Central memory CD4-positive, alpha-beta T cell (primary cell): ENCODE data around the gene IL23A.
"Not testable (repeated sequence)": the region's sequence is repeated elsewhere in the genome, so short reads cannot be mapped to it uniquely, and the experiment has no call there.

Experiments used
- DNase-seq: peaks from one replicate; pipeline ENCODE4 v3.0.0; 2022

The IL23A gene

DNA sequence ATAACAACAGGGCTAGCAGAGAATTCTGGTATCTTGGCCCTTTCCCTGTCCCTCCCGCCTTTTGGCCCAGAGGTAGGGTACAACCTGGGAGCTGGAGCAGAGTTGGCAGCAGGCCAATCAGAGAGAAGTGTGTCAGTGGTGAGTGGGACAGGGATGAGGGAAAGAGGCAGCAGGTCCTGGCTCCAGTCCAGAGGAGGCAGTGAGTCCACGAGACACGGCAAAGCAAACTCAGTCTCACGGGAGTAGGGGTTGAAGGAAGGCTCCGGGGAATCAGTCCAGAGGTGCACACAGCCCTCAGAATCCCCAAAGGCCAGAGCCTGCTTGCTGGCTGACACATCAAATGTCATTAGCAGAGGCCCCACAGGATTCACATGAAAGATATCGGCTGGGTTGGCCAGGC is 12.2 kb upstream of the IL23A start:
- DNase-seq = no peak

DNA sequence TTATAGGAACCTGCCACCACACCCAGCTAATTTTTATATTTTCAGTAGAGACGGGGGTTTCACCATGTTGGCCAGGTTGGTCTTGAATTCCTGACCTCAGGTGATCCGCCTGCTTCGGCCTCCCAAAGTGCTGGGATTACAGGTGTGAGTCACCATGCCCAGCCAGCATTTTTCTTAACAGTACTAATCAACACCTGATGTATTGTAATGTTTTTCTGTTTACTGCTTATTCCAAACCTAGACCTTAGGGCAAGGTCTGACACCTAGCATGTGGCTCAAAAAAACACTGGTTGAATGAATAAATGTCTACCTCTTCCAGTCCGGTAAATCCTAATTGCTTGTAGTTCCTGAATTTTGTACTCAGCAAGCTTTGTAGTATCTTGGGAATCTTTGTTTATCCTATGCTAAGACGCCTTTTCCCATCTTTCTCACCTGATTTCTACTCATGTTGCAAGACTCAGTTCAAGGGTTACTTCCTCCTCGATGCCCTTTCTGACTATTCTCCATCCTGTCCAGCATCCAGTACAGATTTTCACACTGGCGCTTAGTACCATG is 7.7 kb upstream of the IL23A start:
- no peak for DNase-seq

DNA sequence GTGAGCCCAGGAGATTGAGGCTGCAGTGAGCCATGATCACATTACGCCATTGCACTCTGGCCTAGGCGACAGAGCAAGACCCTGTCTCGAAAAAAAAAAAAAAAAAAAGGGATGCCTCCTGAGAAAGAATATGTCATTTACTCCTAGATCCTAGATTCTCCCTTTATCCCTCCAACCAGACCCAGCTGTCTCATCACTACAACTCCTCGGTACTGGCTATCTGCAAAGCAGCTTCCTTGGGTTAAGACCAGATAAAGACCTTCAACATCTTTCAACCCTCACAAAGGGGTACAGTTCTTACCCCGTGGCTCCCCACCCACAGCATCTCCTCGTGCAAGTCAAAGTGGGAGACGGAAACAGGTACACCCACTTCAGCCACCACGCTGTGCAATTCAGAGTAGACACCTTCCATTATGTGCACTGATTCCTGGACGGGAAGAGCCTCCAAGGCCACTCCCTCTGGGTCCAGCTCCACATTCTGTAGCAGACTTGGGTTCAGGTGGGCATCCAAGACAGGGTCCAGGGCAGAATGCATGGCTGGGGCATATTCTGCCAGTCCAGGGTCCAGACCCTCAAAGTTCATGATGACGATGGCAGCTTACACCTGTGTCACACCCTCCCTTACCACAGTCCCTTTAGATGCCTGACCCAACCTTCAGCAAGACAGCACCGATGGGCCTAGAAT is 6.0 kb upstream of the IL23A start:
- DNase-seq = no peak

DNA sequence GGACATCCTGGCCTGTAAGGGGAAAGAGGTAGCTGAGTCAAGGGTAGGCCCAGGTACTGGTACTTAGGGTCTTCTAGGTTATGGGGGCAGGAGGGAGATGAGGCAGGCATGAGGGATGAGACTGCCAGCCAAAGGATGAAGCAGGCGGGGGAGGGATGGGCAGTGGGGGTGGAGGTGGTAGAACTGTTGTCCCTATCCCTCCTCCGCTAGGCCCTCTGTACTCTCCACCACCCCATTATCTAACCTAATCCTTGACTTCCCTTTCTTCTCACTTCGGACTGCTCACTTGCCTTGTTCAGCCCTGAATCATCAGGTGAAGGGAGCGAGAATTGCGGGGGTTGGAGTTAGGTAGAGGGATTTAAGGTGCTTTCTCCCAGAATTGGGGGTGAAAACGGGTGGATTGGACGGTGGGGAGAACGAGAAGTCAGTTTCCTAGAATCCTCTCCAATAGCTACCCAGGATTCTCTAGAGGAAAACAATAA is 5.4 kb upstream of the IL23A start:
- DNase-seq = no peak

DNA sequence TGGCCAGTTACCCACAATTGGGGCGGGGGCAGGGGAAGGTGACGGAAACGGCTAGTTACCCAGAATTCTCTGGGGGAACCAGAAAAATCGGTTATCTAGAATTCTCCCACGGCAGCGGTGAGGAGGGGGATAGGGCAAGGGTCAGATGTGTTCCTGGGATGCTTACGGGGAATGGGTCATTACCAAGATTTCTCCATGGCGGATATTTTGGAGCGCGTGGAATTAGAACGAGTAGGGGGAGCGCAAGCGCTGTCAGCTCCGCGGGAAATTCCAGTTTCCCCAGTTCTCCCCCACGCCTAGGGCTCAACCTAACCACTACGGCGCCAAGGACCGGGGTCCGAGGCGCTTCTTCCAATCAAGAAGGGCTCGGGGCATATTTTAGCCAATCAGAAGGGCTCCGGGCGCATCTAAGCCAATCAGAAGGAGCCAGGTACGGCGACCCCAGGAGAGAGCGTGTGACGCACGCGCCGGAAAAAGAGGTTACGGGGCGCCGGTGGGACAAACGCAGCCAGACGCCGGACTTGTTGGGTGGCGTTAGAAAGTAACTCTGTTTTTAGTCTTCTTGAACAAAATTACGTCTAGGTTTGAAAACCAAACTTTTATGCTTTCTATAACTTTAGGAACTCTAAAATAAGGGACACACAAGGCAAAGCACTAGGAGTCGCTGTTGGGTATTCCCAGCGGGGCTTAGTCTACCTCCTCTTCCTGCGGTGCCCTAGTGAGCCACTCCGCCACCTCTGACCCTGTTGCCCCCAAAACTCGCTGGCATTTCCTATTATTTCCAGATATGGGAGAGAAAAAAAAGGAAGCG is 4.8 kb upstream of the IL23A start, which contains the start of gene PAN2:
Gene PAN2 (minus strand): TSS at position 322 of the 811 bp plus-strand sequence. CDS start 906 bp downstream, outside the sequence.
- peak; percentile 95 for DNase-seq

DNA sequence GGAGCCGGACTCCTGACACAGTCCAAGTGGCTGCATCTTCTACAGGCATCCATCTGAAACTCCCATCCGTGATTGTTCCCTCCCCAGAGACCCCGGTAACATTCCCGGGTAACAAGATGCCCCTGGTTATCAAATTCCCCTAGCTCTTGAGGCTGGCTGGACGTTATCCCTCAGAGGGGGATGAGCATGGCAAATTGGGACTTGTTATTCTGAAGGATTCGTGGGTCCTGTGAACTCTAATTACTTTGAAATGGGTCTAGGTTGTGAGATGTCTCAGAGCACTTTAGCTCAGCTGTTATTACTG is 4.2 kb upstream of the IL23A start:
- DNase-seq = no peak

DNA sequence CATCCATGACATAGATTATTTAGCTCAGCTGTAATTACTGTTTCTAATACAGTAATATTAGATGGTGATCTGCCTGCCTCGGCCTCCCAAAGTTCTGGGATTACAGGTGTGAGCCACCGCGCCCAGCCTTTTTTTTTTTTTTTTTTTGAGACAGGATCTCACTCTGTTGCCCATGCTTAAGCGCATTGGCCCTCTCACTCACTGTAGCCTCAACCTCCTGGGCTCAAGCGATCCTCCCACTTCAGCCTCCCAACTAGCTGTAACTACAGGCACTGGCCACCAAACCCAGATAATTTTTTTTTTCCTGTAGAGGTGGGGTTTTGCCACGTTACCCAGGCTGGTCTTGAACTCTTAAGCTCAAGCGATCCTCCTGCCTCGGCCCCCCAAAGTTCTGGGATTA is 3.2 kb upstream of the IL23A start:
- not testable (repeated sequence) for DNase-seq

DNA sequence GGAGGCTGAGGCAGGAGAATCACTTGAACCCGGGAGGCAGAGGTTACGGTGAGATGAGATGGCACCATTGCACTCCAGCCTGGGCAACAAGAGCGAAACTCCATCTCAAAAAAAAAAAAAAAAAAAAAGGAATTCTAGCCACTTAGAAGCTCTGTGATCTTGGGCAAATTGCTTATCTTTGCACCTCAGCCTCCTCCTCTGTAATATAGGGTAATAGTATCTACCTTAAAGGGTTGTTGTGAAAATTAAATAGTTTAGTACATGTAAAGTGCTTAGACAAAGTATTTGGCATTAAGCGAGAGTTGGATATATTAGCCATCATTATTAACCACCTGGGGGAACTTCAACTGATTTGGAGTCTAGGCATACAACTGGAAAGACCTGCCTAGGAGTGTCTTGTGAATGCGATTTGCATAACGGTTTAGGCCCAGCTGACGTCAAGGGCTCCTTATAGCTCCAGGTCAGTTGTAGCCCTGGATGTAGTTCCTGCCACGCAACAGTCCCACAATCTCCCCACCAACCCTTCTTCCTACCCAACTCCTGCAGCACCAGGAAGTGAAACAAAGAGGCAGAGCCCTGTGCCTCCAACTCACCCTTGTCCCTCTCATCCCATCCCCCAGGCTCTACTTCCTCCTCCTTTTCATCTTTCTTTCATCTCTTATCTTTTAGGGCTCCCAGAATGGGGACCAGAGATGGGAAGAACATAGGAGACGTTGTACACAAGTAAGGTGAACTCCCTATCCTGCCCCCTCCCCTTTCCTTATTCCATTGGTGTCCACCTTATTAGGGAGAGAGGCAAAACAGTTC is 2.1 kb upstream of the IL23A start:
- no peak for DNase-seq

DNA sequence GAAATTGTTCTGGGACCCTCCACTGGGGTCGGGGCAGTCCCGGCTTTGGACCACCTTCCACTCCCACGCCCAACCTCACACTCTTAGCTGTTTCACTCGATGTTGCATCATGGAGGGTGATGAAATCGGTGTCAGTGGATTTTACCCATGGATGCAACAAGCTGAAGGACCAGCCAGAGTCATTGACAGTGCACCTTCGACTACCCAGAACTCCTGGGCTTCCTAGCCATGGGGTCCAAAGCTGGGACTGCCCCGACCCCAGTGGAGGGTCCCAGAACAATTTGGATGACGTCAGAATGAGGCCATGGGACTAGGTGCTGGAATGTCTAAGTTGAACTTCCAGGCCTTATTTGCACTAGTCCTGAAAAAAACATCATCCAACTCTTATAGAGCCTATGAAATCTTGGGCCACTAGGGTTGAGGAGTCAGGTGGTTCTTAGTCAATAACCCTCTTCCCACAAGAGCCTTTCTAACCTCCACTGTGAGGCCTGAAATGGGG is 882 bp upstream of the IL23A start:
- DNase-seq = no peak

DNA sequence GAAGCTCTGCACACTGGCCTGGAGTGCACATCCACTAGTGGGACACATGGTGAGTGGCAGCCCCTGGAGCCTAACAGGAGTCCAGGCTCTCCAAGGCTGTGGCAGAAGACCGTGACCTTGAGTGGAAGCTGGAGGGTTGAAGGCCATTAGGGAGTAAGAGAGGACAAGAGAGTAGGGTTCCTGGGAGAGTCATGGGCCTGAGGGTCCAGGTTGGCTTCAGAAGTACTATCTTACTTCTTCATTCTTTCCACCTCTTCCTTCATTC is 406 bp downstream of the IL23A start:
- no peak for DNase-seq

DNA sequence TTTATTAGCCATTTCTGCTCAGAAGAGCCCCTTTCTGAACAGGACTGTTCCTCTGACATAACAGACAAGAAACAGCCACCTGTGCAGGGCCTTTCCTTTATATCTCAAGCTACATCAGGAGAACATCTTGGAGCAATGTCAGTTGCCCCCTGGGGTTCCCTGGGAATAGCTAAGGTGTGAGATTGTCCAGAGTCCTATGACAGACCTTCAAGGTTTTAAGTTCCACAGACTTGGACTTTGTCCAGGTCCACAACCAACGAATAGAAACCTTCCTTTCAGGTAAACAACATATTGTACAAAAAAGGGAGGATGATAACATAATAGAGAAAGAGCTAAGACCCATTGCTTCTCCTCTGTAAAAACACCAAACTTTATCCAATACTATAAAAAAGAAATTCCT is 2.9 kb downstream of the IL23A start:
- no peak for DNase-seq

DNA sequence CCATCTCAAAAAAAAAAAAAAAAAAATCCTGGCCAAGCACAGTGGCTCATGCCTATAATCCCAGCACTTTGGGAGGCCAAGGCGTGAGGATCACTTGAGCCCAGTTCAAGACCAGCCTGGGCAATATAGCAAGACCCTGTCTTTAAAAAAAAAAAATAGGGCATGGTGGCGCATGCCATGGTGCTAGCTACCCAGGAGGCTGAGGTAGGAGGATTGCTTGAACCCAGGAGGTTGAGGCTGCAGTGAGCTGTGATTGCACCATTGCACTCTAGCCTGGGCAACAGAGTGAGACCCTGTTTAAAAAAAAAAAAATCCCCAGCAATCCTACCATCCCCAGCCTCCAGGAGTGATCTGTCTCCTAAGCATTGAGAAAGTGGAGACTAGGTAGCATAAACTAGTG is 3.6 kb downstream of the IL23A start:
- not testable (repeated sequence) for DNase-seq

DNA sequence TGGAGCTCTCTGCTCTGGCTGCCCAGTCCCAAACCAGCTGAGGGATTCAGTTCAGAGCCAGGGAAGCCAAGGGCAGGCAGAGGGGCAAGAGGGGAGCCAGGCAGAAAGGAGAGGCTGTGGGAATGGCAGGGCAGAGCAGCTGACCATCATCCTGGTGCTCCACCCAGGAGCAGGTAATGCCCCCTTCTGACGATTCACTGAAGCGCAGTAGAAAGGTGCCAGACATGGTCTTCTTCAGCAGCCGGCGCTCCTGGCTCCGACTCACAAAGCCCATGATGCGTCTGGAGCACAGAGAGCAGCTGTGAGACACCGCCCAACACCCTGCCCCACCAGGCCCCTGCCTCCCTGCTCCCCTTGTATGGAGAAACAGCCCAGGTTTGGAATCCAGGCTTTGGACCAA is 8.0 kb downstream of the IL23A start:
- DNase-seq = no peak

DNA sequence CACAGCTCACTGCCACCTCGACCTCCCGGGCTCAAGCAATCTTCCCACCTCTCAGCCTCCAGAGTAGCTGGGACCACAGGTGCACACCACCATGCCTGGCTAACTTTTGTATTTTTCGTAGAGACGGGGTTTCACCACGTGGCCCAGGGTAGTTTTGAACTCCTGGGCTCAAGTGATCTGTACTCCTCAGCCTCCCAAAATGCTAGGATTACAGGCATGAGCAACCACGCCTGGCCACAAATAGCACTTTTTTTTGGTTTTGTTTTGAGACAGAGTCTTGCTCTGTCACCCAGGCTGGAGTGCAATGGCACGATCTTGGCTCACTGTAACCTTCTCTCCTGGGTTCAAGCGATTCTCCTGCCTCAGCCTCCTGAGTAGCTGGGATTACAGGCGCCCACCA is 8.6 kb downstream of the IL23A start:
- DNase-seq = not testable (repeated sequence)

DNA sequence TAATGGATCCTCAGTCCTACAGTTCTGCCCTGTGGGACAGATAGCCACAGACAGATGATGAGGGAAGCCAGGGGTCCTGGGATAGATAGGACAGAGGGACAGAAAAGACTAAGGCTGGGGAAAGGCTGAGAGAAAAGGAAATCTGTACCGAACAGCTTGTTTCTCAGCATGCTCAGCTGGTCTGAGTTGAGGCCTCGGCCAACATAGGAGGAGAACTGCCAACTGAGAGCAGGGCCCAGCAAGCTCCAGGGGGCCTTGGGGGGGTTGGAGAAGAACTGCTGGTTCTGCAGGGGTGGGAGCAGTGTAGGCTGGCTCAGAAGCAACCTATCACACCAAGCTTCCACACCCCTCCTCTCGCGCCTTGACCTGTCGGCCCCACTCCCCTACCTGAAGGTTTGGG is 10.1 kb downstream of the IL23A start:
- DNase-seq = no peak

DNA sequence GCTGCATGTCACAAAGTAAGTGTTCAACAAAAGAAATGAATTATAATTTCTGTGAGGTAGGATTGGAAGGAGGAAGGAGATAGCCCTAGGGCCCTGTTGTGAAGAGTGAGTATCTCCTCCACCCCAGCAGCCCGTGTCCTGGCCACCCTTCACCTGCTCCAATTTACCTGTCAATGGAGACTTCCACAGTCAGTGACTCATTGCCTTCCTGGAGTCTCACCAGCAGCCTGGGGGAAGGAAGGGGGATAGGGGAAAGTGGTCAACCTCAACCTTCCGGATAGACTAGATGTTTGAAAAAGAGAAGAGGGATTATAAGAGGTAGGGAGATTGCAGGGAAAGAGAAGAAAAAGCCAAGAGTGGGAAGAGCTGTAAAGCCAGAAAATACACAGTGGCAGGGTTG is 12.0 kb downstream of the IL23A start:
- no peak for DNase-seq

DNA sequence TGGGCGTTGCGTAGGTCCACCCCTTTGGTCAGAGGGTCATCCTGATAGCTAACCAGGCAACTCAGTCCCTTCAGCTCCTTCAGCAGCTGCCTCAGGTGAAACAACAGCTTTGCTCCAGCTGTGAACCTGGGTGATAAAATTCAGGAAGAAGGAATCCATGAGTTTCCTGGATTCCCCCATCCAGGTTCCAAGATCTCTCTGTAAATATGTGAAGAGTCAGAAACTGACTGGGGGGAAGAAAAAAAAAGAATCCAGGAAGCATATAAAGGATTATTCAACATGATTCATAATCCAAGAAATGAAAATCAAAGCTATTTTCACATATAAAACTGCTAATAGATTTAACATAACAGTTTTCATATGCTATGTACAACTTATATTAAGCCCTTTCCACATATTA is 12.6 kb downstream of the IL23A start:
- no peak for DNase-seq

DNA sequence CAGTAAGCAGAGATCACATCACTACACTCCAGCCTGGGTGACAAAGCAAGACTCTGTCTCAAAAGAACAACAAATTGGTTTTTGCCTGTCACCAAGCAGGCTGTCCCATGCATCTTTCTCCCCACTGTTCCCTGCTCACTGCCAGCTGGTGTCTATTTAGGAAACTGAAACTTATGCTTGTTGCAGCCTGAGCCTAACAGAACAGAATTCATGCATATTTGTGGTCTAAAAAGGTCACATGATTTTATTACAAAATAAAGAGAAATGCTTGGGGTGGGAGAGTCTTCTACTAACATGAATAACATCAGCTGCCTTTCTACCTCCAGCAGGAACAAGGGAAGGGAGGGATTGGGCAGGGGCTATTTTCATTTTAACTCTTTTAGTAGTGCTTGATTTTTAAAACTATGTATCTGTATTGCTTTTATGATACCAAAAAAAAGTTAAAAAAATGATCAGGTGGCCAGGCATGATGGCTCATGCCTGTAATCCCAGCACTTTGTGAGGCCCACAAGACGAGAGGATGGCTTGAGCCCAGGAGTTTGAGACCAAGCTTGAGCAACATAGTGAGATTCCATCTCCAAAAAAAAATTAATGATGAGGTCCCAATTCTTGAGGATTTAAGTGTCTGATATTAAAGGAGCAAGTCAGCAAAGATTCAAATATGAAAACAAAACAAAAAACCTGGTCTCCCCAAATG is 20.3 kb downstream of the IL23A start:
- no peak for DNase-seq

DNA sequence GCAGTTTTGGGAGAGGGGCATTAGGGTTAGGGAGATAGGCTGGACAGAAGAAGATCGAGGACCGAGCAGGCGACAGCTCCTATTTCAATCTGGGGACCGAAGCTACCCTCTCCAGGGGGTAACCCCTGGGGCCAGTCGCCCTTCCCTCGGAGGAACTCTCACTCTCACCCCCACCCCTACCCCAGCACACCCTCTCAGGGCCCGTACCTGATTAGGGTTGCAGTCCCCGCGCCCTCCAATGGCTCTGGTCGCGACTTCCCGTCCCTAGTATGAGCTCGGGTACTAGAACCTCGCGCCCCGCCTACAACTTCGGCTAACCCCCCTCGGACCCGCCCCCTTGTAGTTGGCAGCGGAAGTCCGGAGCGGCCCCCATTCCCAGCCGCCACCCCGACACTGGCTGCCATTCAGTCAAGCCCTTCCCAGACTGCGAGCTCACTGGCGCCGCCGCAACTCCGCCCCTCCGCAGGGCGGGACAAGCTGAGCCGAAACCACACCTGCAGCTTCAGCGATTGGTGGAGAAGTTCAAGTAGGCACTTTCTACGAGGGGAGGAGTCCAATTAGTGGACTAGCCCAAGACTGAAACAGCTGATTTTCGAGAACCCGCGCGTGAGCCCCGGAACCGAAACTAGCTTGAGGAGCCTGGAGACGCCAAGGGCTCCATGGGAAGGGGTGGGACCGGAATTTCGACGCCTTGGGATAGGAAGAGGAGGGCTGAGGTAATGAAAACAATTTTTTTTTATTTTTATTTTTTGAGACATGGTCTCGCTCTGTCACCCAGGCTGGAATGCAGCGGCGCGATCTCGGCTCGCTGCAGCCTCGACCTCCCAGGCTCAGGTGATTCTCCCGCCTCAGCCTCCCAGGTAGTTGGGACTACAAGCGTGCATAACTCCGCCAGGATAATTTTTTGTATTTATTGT is 21.4 kb downstream of the IL23A start, which contains the start of gene STAT2:
Gene STAT2 (minus strand): TSS at position 257 of the 917 bp plus-strand sequence. CDS start 3,536 bp downstream, outside the sequence.
- peak; percentile 100 for DNase-seq

DNA sequence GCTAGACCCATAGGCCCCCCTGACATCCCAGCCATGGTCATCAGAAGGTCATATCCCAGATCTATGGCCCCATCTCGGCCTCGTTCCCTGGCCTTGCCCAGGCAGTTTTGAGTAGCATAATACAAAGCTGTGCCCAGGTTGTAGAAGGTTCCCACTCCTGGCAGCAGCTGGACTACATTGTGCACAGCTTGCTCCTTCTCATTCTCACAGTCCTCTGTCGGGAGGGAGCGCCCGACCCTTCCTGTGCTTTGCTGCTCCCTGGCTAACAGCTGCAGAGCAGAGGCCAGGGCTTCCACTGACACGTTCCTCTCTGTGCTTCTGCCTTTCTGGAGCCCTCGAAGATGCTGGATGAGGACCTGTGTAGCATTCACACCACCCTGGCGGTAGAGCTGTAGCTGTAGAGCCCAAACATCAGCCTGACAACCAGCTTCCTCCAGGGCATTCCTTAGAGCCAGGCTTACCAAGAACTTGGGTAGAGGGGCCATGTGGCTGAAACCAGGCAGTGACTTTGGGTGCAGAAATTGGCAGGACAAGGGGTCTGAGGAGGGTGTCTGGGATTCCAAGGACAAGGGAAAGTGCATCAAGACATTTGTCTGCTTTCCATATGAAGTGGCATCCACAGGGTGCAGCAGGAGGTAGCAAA is 22.9 kb downstream of the IL23A start:
- no peak for DNase-seq
